SKM-1 treated with dmso at 0.1 percent for 144 hours (cell line): ENCODE measurements around the gene MAP3K20.
A peak's percentile ranks its signal among the peaks of the same experiment; 100 is the strongest.

Experiments
- DNase-seq: peaks from one replicate; lab custom pipeline; 2025; ENCODE audit not compliant: unreplicated experiment; lab: John Stamatoyannopoulos, UW

The MAP3K20 gene

DNA sequence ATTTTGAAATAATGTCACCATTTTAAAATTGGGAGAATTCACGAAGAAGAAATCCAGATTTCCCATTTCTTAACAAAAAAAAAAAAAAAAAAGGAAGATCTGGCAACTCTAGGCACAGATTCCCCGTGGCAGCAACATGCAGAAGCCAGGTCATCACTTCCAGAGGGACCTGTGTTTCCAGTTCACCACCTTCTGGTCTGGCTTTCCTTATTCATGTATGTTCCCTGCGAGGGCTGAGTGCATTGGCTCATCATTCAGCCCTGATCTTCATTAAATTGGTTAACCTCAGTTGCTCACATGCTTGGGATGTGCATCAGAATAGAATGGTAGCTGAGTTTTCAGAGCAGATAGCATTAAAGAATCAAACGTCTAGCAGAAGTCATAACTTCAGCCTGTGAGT is 25.0 kb upstream of the MAP3K20 start:
- no peak for DNase-seq

DNA sequence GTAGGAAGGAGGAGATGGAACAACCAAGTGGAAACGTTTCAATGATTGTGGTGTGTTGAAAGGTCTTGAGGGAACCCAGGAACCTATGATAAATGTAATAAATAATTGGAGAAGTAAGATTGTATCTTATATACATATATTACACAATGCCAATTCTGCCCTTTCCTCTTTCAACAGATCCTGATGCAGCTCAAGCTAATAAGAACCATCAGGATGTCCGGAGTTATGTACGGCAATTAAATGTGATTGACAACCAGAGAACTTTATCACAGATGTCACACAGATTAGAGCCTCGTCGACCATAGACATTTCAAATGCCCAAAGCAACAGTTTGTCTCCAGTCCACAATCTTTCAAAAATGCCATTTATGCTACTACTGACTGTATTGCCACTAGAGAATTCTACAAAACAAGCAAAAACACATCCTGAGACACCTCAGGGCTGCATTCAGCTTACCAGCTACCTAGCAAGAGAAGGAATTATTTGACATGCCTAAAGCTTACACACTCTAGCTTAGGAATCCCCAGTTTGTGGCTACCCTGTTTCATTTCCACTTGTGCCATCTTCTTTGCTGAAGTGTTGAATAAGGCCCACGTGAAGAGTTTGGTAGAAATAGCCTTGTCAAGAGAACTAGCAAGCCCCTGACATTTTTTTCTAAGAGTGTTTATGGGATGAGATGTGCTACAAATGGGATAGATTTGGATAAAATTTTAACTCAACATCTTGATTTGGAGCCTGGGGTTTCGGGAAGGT is 24.0 kb upstream of the MAP3K20 start:
- no peak for DNase-seq

DNA sequence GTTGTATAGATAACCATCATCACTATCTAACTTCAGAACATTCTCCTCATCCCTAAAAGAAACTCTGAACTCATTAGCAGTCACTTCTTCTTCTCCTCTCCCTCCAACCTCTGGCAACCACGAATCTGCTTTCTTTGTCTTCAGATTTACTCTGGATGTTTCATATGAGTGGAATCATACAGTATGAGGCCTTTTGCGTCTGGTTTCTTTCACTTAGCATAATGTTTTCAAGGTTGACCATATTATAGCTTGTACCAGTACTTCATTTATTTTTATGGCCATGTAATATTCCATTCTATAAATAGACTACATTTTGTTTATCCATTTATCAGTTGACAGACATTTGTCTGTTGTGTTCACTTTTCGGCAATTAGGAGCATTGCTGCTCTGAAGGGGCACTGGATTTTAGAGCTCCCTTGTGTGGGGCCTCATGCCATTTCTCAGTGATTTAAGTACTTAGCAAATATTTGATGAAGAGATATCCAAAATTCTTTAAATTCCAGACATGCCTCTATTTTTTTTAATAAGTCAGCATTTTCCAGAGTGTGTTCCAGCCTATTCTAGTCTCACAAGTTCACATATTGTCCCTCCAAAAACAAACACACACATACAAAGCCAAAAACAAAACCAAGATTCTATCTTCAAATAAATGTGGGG is 22.5 kb upstream of the MAP3K20 start:
- no peak for DNase-seq

GRCh38 chr2:173054466-173054865 is 21.2 kb upstream of the MAP3K20 start:
- DNase-seq, result no peak

DNA sequence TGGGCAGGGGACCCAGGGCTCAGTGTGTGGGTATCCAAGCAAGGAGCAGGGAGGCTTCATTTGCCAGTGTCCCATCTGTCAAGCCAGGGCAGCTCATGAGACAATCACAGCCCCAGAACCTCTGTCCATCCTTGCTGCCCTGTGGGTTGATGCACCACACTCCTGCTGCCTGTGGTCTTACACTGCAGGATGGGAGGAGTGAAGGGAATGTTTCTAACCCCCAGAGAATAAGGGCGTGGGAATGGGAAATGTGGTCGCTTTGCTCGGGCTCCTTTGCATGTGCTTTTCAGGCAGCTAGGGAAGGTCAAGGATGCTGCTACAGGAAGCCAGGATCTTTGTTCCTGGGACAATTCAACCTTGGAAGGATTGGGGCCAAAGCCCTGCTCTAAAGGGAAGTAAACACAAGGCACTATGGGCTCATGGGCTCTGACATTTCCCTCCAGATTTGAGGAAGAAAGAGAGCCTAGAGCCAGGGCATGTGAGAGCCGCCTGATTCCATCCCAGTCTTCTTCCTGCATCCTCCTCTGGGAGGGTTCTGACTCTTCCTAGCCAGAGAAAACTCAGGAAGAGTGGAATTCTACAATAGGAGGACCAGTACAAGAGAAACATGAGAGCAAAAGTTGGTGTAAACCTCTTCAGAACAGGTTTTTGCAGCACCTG is 18.8 kb upstream of the MAP3K20 start:
- no peak for DNase-seq

- no peak for DNase-seq
Observed at GRCh38 chr2:173058097-173058496, 17.5 kb upstream of the MAP3K20 start.

- no peak for DNase-seq
Observed at GRCh38 chr2:173058673-173059072, 17.0 kb upstream of the MAP3K20 start.

DNA sequence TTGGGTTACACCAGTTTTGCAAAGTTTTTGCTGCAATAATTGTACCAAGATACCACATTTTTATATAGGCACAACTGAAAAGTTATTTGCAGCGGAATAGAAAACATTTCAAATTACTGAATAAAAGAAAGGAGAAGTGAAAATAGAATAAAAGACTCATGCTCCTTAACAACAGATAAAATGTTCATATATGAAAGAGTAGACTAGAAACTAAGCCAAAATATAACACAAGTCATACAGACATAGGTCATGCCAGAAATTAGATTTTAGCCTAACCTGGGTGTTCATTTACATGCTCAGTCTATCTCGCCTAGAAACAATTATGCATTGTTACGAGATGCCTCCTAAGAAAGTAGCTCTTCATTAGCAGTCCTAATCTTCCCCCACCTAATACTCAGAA is 16.4 kb upstream of the MAP3K20 start:
- DNase-seq, result no peak

- no peak for DNase-seq
Observed at GRCh38 chr2:173059971-173060461, 15.6 kb upstream of the MAP3K20 start.

GRCh38 chr2:173062801-173063200 is 12.8 kb upstream of the MAP3K20 start:
- no peak for DNase-seq

- no peak for DNase-seq
Observed at GRCh38 chr2:173064151-173064805, 11.4 kb upstream of the MAP3K20 start.

DNA sequence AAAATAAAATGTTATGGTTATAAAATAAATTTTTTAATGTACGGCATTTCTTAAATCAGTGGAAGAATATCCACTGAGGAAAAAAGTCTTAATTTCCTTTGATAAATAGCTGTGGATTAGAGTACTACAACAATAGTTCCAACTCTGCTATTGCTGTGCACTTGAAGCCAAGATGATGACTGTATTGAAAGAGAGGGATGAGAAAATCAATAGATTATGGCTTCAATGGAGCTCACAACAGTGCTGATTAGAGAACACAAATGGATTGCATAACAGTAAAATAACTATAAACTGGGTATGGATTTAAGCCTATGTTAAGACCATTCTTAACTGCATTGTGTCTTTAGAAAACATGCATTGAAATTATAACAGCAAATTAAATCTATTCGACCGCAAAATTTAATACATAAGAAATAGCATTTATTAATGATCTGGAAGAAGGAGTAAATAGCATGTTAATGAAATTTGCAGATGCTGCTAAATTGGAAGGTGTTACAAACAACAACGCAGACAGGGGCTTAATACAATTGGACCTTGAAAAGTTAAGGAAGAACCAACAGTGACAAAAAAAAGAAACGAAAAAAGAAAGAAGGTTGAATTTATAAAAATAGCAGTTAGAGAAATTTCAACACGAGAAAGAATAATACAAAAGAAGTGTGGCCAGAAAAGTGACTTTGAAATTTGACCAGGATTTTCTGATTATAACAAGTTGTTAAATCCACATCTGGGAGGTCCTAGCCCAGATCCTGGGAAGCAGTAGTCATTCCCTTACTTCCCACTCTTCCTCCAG is 8.6 kb upstream of the MAP3K20 start:
- DNase-seq, result no peak

DNA sequence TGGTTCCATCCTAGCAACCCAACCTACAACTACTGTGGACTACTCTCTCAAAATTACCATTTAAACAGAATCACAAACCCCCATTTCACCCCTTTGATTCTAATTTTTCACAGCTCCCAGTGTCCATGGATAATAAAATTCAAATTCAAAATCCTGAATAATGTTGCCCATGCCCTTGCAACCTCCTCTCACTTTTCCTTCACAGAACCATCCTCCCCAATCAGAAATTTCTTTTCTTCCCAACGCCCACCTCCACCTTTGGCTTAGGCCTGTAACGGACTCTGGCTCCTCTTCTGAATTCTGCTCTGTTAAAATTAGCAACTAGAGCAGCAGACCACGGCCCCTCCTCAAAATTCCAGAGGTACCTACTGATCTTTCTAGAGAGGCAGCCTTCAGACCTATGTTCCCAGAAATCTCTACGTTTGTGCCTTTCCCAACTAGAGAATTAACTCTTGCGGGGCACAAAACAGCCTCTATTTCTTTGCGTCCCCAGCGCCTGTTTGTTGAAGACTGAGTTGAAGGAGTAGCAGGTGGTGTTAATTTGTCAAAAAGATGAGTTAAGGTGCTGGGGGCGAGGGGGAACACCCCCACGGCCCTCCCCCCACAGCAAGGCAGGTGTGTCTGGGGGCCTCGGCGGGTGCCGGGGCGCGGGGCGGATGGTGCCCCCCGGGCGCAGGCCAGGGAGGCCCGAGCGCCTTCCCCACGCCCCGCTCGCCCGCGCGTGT is 428 bp upstream of the MAP3K20 start:
- DNase-seq, result no peak

DNA sequence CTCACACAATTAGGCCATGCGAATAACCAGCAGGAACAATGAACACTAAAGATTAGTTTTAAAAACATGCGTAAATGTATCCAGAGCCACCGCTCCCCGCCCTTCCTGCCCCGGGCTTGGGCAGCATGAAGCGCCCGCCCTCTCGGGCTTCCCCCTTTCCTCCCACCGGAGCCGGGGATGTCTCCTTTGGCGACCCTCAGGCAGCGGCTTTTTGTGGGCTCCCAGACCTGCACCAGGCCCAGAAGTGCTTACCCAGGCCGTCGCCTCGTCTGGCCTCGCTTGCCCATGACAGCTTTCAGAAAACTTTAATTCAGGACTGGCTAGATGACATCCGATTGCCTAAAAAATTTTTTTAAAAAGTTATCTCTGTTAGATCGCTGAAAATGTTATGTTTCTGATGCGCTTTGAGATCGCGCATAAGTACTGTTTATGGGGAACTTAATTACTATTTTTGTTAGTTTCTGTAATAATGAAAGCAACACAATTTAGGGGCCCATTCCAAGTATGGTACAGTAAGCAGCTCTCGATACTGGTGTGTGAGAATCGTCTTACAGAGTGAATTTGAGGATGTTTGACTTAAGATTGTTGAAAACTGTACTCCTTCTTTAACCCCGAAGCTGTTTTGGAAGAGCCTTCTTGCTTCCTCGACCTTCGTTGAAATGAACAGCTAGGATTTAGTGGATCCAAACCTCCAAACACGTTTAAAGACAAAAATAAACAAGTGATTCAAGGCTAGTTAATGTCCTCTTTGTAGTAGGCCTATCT is 1.1 kb downstream of the MAP3K20 start:
- peak; percentile 12 for DNase-seq

GRCh38 chr2:173077506-173078177 is 2.0 kb downstream of the MAP3K20 start:
- no peak for DNase-seq

DNA sequence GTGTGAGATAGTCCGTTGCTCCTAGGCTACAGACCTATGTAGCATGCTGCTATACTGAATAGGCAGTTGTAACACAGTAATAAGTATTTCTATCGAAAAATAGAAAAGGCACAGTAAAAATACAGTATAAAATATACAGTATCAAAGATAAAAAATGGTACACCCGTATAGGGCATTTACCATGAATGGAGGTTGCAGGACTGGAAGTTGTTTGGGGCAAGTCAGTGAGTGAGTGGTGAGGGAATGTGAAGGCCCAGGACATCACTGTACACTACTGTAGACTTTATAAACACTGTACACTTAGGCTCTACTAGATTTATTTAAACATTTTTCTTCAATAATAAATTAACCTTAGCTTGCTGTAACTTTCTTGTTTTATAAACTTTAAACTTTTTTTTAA is 3.5 kb downstream of the MAP3K20 start:
- no peak for DNase-seq

DNA sequence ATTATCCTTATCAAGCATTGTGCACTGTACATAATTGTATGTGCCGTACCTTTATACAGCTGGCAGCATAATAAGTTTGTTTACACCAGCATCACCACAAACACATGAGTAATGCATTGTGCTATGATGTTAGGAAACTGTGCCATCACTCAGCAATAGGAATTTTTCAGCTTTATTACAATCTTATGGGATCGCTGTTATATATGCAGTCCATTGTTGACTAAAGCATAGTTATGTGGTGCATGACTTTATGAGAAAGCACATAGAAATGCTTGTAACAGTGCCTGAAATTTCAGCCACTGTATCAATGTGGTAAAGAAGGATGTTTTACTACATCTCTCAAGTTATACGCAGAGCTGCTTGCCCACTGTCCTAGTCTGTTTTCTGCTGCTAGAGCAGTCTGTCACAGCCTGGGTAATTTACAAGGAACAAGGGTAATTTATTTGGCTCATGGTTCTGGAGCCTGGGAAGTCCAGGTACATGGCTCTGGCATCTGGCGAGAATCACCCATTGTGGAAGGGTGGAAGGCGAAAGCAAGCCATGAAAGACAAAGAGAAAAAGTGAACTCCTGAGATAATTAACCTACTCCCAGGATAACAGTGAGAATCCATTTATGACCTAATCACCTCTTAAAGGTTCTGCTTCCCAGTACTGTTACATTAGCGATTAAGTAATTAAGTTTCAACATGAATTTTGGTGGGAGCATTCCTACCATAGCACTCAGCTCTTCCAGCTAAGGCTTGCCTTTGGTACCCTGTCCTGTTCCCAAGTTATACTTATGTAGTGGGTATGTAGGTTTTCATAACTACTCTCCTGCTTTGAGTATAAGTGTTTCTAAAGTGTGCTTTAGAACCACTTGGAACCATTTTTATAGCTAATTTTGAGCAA is 4.6 kb downstream of the MAP3K20 start:
- no peak for DNase-seq
